AG04450 (cell line): ENCODE measurements around the gene PKD1L1. TPM values are rescaled to one million over a fixed set of nuclear protein-coding genes. Genes with fewer than 3 reads are reported as not detected.
"Not testable (repeated sequence)": the region's sequence is repeated elsewhere in the genome, so short reads cannot be mapped to it uniquely, and the experiment has no call there.

Source experiments
- CTCF ChIA-PET: fragments of 300-600, 350-600 bp; formaldehyde crosslinking; extraction: SDS; loops from one replicate; lab custom pipeline; 2022; ENCODE audit warnings: antibody characterized with exemption, inconsistent platforms; lab: Charles Lee
- POLR2A ChIA-PET: fragments of 350-600 bp; formaldehyde crosslinking; extraction: SDS; loops from one replicate; lab custom pipeline; 2021; ENCODE audit warnings: antibody characterized with exemption, inconsistent platforms; lab: Yijun Ruan, JAX
- DNase-seq: peaks from one replicate; pipeline ENCODE4 v3.0.0-alpha.2; 2011; ENCODE audit warnings: low read depth, low spot score
- H3K27ac ChIP-seq: one replicate; pipeline ENCODE4 v1.5.1; 2012; ENCODE audit warnings: low read depth, low read length, control low read depth
- H3K27me3 ChIP-seq: one replicate; pipeline ENCODE4 v1.6.0; 2012; ENCODE audit warnings: low read length; ENCODE audit not compliant: control insufficient read depth, insufficient read depth
- H3K4me3 ChIP-seq: 2 replicates; pipeline ENCODE4 v1.5.1; 2011; ENCODE audit warnings: mild to moderate bottlenecking, low read depth, low read length, control low read depth
- H3K9me3 ChIP-seq: 2 replicates; pipeline ENCODE4 v1.5.1; 2012; ENCODE audit warnings: low read length; ENCODE audit not compliant: control insufficient read depth, insufficient read depth
- CTCF ChIP-seq: IDR thresholded peaks from 2 replicates; pipeline ENCODE4 v1.5.1; 2011; ENCODE audit warnings: low read depth, low read length, control low read depth, inconsistent platforms
- polyA plus RNA-seq: library from polyadenylated mRNA; depleted of rRNA; stranded (reverse); fragments of >200 nt; gene quantifications from 2 replicates; pipeline ENCODE4 v1.2.3, GENCODE V29; 2011

The PKD1L1 gene
- polyA plus RNA-seq, 1 experiment, result 0.01 TPM

GRCh38 chr7:47758546-47758945 is 189.7 kb downstream of the PKD1L1 start:
- DNase-seq, result no peak
- Histone ChIP-seq H3K4me3 (no peak overlapping the region), H3K27me3 (no peaks in the 10 kb centered on the region), H3K9me3 (no peaks in the 10 kb centered on the region), H3K27ac (peak overlapping the region; percentile 31)
- CTCF ChIA-PET, result interaction anchor here (0.7 to 1.5 kb wide), 2 partner anchors 61 to 492 kb away, joined by 3 to 5 read pairs; no protein-coding TSS in a partner anchor
- POLR2A ChIA-PET, result interaction anchor here (0.8 to 1.4 kb wide), 3 partner anchors 19 to 28 kb away, joined by 3 read pairs; no protein-coding TSS in a partner anchor
- TF ChIP-seq CTCF, result no peak

- Histone ChIP-seq H3K27me3 (no peaks in the 10 kb centered on the region), H3K9me3 (no peaks in the 10 kb centered on the region), H3K27ac (peak overlapping the region; percentile 11), H3K4me3 (no peak overlapping the region)
- peak; percentile 33 for DNase-seq
- POLR2A ChIA-PET, result interaction anchor here (0.8 to 1.0 kb wide), 2 partner anchors 18 to 26 kb away, joined by 3 read pairs; no protein-coding TSS in a partner anchor
- CTCF ChIA-PET, result interaction anchor here (0.7 kb wide), 1 partner anchor 492 kb away, joined by 3 read pairs; no protein-coding TSS in a partner anchor
- no peak for TF ChIP-seq CTCF
Measured at GRCh38 chr7:47757921-47758411, 190.3 kb downstream of the PKD1L1 start.

- no peak for DNase-seq
- no peak overlapping the region for H3K4me3 ChIP-seq
- ChIA-PET POLR2A (no interaction called here), CTCF (interaction anchor here (1.4 kb wide), 1 partner anchor 63 kb away, joined by 4 read pairs; no protein-coding TSS in a partner anchor)
- H3K27ac ChIP-seq, result no peak overlapping the region
- no peak for TF ChIP-seq CTCF
- no peaks in the 10 kb centered on the region for H3K9me3 ChIP-seq
- H3K27me3 ChIP-seq, result no peaks in the 10 kb centered on the region
Measured at GRCh38 chr7:47756636-47757035, 191.6 kb downstream of the PKD1L1 start.

DNA sequence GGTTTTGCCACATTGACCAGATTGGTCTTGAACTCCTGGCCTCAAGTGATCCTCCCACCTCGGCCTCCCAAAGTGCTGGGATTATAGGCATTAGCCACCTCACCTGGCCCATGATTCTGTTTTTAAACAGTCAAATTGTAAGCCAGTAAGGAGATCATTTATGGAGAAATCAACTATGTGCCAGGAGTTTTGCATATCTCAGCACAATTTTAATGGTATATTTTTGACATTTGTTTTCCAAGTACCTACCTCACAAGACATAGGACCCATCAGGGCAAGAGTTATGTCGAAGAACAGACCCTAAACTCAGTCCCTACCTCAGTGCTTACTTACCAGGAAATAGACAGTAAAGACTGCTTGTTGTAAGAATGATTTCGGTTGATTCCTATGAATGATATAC is 193.0 kb downstream of the PKD1L1 start:
- Histone ChIP-seq H3K27me3 (no peaks in the 10 kb centered on the region), H3K27ac (no peak overlapping the region), H3K9me3 (peaks cover 3% of the 10 kb centered on the region; the same call in 1 of the 2 replicates), H3K4me3 (no peak overlapping the region)
- POLR2A ChIA-PET, result no interaction called here
- no peak for DNase-seq
- CTCF ChIA-PET, result no interaction called here
- no peak for TF ChIP-seq CTCF

DNA sequence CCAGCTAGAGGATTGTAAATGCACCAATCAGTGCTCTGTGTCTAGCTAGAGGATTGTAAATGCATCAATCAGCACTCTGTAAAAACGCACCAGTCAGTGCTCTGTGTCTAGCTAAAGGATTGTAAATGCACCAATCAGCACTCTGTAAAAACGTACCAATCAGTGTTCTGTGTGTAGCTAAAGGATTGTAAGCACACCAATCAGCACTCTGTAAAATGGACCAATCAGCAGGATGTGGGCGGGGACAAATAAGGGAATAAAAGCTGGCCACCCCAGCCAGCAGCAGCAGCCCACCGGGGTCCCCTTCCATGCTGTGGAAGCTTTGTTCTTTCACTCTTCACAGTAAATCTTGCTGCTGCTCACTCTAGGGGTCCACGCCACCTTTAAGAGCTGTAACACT is 196.5 kb downstream of the PKD1L1 start:
- H3K4me3 ChIP-seq, H3K27me3 ChIP-seq, H3K9me3 ChIP-seq, DNase-seq, POLR2A ChIA-PET, H3K27ac ChIP-seq: not testable (repeated sequence)
- CTCF ChIA-PET, result interaction anchor here (1.2 kb wide), 1 partner anchor 68 kb away, joined by 6 read pairs; no protein-coding TSS in a partner anchor
